GM12892 (cell line): ENCODE measurements around the gene KCNJ6.

Experiments
- POLR2A ChIP-seq: IDR thresholded peaks from 2 replicates; pipeline ENCODE4 v1.6.1; 2011; ENCODE audit warnings: low read depth, low read length, control low read depth
- POLR2AphosphoS5 ChIP-seq: IDR thresholded peaks from 2 replicates; pipeline ENCODE4 v1.6.1; 2011; ENCODE audit warnings: low read depth, low read length, control low read depth
- TAF1 ChIP-seq: IDR thresholded peaks from 2 replicates; pipeline ENCODE4 v1.6.1; 2011; ENCODE audit warnings: low read depth, mild to moderate bottlenecking, control low read depth, low read length, borderline replicate concordance

GRCh38 chr21:37595944-37596343, 320.3 kb downstream of the KCNJ6 start:
- TF ChIP-seq POLR2A (no peak), POLR2AphosphoS5 (no peak), TAF1 (no peak)
